ENCODE data around the gene SLC38A6.

The SLC38A6 gene

DNA sequence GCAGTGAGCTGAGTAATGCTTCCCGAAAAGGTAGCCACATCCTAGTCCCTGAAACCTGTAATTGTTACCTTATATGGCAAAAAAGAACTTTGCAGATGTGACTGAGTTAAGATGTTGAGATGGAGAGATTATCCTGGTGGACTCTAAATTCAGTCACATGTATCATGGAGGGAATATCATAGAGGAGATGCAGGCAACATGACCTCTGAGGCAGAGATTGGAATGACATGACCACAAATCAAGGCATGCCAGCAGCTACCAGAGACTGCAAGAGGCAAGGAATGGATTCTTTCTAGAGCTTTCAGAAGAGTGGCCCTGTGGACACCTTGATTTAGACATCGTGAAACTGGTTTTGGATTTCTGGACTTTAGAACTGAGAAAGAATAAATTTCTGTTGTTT, 18.5 kb downstream of the SLC38A6 start:
- no peak for ATAC-seq (ENCODE audit: insufficient read depth, low read depth)
- Histone ChIP-seq H3K4me3 (ENCODE audit: low read depth in 1 of 2, low read length in 2 of 2) (no peak overlapping the region), H3K79me2 (ENCODE audit: insufficient read depth, low read length) (no peaks in the 10 kb centered on the region)

DNA sequence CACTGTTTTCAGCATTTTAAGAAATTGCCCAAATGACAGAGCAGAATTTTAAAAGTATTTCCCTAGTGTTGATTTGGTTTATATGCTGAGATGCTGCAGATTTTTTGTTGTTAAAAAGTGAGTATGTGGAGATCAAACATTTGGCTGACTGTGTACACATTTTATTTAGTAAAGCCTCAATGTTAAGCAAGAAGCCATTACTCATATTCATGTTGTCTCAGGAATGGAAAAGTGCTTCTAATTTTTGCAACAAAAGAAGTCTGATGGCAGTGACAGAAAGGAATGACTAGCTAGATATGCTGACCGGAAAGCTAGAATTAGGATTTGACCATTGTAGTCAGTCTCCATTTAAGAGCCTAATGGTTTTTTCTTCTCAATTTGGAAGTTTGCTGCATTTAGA, 22.5 kb downstream of the SLC38A6 start:
- Histone ChIP-seq H3K4me2 (ENCODE audit: insufficient read depth, low read length) (no peak overlapping the region), H4K20me1 (ENCODE audit: insufficient read depth, low read length) (no peaks in the 10 kb centered on the region), H3K9me3 (ENCODE audit: insufficient read depth, low read length, severe bottlenecking) (no peaks in the 10 kb centered on the region), H2AFZ (ENCODE audit: low read depth, low read length) (no peak overlapping the region), H3K4me1 (ENCODE audit: insufficient read depth, low read length) (no peaks in the 10 kb centered on the region), H3K9ac (ENCODE audit: low read depth, low read length) (no peak overlapping the region), H3K4me3 (ENCODE audit: low read depth in 1 of 2, low read length in 2 of 2) (no peak overlapping the region), H3K27me3 (ENCODE audit: insufficient read depth, low read length, poor library complexity) (no peaks in the 10 kb centered on the region), H3K36me3 (ENCODE audit: insufficient read depth, low read length) (no peaks in the 10 kb centered on the region), H3K79me2 (ENCODE audit: insufficient read depth, low read length) (no peaks in the 10 kb centered on the region), H3K27ac (ENCODE audit: low read length) (no peak overlapping the region)
- DNase-seq: no peak
- ATAC-seq (ENCODE audit: insufficient read depth, low read depth): no peak
- TF ChIP-seq EZH2 (IDR thresholded peaks at IDR 0.05; ENCODE audit: borderline replicate concordance, low read depth, low read length, severe bottlenecking): no peak
- TF ChIP-seq, protein P1, sequence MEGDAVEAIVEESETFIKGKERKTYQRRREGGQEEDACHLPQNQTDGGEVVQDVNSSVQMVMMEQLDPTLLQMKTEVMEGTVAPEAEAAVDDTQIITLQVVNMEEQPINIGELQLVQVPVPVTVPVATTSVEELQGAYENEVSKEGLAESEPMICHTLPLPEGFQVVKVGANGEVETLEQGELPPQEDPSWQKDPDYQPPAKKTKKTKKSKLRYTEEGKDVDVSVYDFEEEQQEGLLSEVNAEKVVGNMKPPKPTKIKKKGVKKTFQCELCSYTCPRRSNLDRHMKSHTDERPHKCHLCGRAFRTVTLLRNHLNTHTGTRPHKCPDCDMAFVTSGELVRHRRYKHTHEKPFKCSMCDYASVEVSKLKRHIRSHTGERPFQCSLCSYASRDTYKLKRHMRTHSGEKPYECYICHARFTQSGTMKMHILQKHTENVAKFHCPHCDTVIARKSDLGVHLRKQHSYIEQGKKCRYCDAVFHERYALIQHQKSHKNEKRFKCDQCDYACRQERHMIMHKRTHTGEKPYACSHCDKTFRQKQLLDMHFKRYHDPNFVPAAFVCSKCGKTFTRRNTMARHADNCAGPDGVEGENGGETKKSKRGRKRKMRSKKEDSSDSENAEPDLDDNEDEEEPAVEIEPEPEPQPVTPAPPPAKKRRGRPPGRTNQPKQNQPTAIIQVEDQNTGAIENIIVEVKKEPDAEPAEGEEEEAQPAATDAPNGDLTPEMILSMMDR (IDR thresholded peaks at IDR 0.05; ENCODE audit: borderline replicate concordance, extremely low read depth, low read length, poor library complexity, severe bottlenecking): no peak

More for the DNA sequence above, 18.5 kb downstream of the SLC38A6 start:
- no peaks in the 10 kb centered on the region for H3K4me1 ChIP-seq (ENCODE audit: insufficient read depth, low read length)
- H4K20me1 ChIP-seq (ENCODE audit: insufficient read depth, low read length): no peaks in the 10 kb centered on the region
- H3K27ac ChIP-seq (ENCODE audit: low read length): no peak overlapping the region
- H3K9ac ChIP-seq (ENCODE audit: low read depth, low read length): no peak overlapping the region
- no peak overlapping the region for H3K4me2 ChIP-seq (ENCODE audit: insufficient read depth, low read length)
- no peaks in the 10 kb centered on the region for H3K36me3 ChIP-seq (ENCODE audit: insufficient read depth, low read length)
- TF ChIP-seq, protein P1 (IDR thresholded peaks at IDR 0.05; ENCODE audit: borderline replicate concordance, extremely low read depth, low read length, poor library complexity, severe bottlenecking): no peak
- no peak for TF ChIP-seq EZH2 (IDR thresholded peaks at IDR 0.05; ENCODE audit: borderline replicate concordance, low read depth, low read length, severe bottlenecking)
- H2AFZ ChIP-seq (ENCODE audit: low read depth, low read length): no peak overlapping the region
- no peaks in the 10 kb centered on the region for H3K27me3 ChIP-seq (ENCODE audit: insufficient read depth, low read length, poor library complexity)
- no peaks in the 10 kb centered on the region for H3K9me3 ChIP-seq (ENCODE audit: insufficient read depth, low read length, severe bottlenecking)
- no peak for DNase-seq

DNA sequence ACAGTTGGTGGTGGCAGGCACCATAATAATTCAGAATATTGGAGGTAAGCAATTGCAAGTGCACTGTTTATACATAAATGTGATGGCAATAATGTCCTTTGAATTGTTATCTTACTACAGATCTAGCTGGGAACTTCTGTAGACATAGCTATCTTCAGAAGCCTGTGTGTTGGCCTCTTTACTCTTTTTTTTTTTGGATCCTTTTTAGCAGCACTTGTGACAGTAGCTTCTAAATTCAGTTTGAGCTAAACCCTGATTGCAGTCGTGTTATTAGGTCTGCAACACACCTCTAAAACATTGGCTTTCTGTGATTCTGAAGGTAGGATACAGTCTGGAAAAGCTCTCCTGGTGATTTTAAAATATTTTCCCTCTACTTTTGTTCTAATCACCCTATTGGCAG, 38.5 kb downstream of the SLC38A6 start:
- Histone ChIP-seq H3K36me3 (ENCODE audit: insufficient read depth, low read length) (no peaks in the 10 kb centered on the region), H3K27ac (ENCODE audit: low read length) (no peak overlapping the region), H3K4me1 (ENCODE audit: insufficient read depth, low read length) (no peaks in the 10 kb centered on the region), H3K9me3 (ENCODE audit: insufficient read depth, low read length, severe bottlenecking) (peaks cover 5% of the 10 kb centered on the region), H3K4me3 (ENCODE audit: low read depth in 1 of 2, low read length in 2 of 2) (no peak overlapping the region), H4K20me1 (ENCODE audit: insufficient read depth, low read length) (no peaks in the 10 kb centered on the region), H3K79me2 (ENCODE audit: insufficient read depth, low read length) (no peaks in the 10 kb centered on the region), H3K9ac (ENCODE audit: low read depth, low read length) (no peak overlapping the region), H2AFZ (ENCODE audit: low read depth, low read length) (no peak overlapping the region), H3K4me2 (ENCODE audit: insufficient read depth, low read length) (no peak overlapping the region), H3K27me3 (ENCODE audit: insufficient read depth, low read length, poor library complexity) (no peaks in the 10 kb centered on the region)
- TF ChIP-seq, protein P1 (IDR thresholded peaks at IDR 0.05; ENCODE audit: borderline replicate concordance, extremely low read depth, low read length, poor library complexity, severe bottlenecking): no peak
- no peak for TF ChIP-seq EZH2 (IDR thresholded peaks at IDR 0.05; ENCODE audit: borderline replicate concordance, low read depth, low read length, severe bottlenecking)
- no peak for ATAC-seq (ENCODE audit: insufficient read depth, low read depth)
- DNase-seq: no peak
